IMR-90 (cell line): Measurements from ENCODE around the gene COL15A1. TPM values are rescaled to one million over a fixed set of nuclear protein-coding genes. Genes with fewer than 3 reads are reported as not detected.

Source experiments
- ATAC-seq: fragments of 200-7000 bp; cut with Tn5 transposase; 2 replicates; pipeline ENCODE4 v1.9.1; 2020; ENCODE audit warnings: low read depth, mild to moderate bottlenecking, moderate library complexity
- BruUV-seq: library from RNA; stranded (reverse); fragments of 400-500 nt; replicated peaks from 2 replicates; lab custom pipeline; 2021; lab: Mats Ljungman, UMichigan
- CTCF ChIA-PET: fragments of 300-600 bp; formaldehyde crosslinking; extraction: SDS; loops from one replicate; lab custom pipeline; 2021; ENCODE audit warnings: antibody characterized with exemption; lab: Yijun Ruan, JAX
- POLR2A ChIA-PET: fragments of 300-600 bp; sonication (Branson Sonifier 250); formaldehyde crosslinking; loops from one replicate; lab custom pipeline; 2022; ENCODE audit warnings: antibody characterized with exemption; ENCODE audit not compliant: unreplicated experiment; lab: Charles Lee
- DNase-seq: peaks from one replicate; pipeline ENCODE4 v3.0.0; 2013
- H2AFZ ChIP-seq: replicated peaks from 2 replicates; pipeline ENCODE3; 2013; ENCODE audit warnings: low read length, mild to moderate bottlenecking; ENCODE audit not compliant: poor library complexity
- H2AK5ac ChIP-seq: 2 replicates; pipeline ENCODE4 v1.6.1; 2013; ENCODE audit warnings: low read depth, low read length, inconsistent platforms
- H2AK9ac ChIP-seq: replicated peaks from 2 replicates; pipeline ENCODE3; 2013; ENCODE audit warnings: mild to moderate bottlenecking, low read depth, low read length, moderate library complexity; ENCODE audit not compliant: poor library complexity
- H2BK120ac ChIP-seq: 2 replicates; pipeline ENCODE4 v1.6.1; 2013; ENCODE audit warnings: low read depth, low read length, inconsistent platforms
- H2BK15ac ChIP-seq: 3 replicates; pipeline ENCODE4 v1.6.1; 2013; ENCODE audit warnings: low read depth, low read length, inconsistent platforms
- H2BK20ac ChIP-seq: 2 replicates; pipeline ENCODE4 v1.6.1; 2013; ENCODE audit warnings: low read depth, mild to moderate bottlenecking, inconsistent platforms, low read length, moderate library complexity
- H2BK5ac ChIP-seq: 2 replicates; pipeline ENCODE4 v1.6.1; 2013; ENCODE audit warnings: mild to moderate bottlenecking, low read depth, low read length, inconsistent platforms; ENCODE audit not compliant: poor library complexity, severe bottlenecking
- H3K14ac ChIP-seq: replicated peaks from 2 replicates; pipeline ENCODE4 v1.6.1; 2013; ENCODE audit warnings: low read depth, low read length, inconsistent platforms
- H3K18ac ChIP-seq: 2 replicates; pipeline ENCODE4 v1.6.1; 2013; ENCODE audit warnings: low read depth, low read length, control low read depth
- H3K23ac ChIP-seq: 2 replicates; pipeline ENCODE4 v1.6.1; 2013; ENCODE audit warnings: low read depth, low read length, inconsistent platforms
- H3K27ac ChIP-seq: 2 replicates; pipeline ENCODE4 v1.5.1; 2013; ENCODE audit warnings: mild to moderate bottlenecking, control low read depth, low read length; ENCODE audit not compliant: insufficient read depth
- H3K27me3 ChIP-seq: 2 replicates; pipeline ENCODE4 v1.6.1; 2013; ENCODE audit warnings: low read length; ENCODE audit not compliant: control insufficient read depth, insufficient read depth
- H3K36me3 ChIP-seq: 2 replicates; pipeline ENCODE4 v1.6.1; 2013; ENCODE audit warnings: low read length, mixed read lengths; ENCODE audit not compliant: control insufficient read depth, insufficient read depth
- H3K4ac ChIP-seq: 2 replicates; pipeline ENCODE4 v1.6.1; 2013; ENCODE audit warnings: low read depth, low read length, inconsistent platforms
- H3K4me1 ChIP-seq: 2 replicates; pipeline ENCODE4 v1.6.1; 2013; ENCODE audit warnings: low read length, mixed read lengths; ENCODE audit not compliant: control insufficient read depth, insufficient read depth
- H3K4me2 ChIP-seq: 2 replicates; pipeline ENCODE4 v1.6.1; 2013; ENCODE audit warnings: low read depth, mild to moderate bottlenecking, control low read depth, low read length, moderate library complexity
- H3K4me3 ChIP-seq: 2 replicates; pipeline ENCODE4 v1.5.1; 2013; ENCODE audit warnings: low read depth, mild to moderate bottlenecking, control low read depth, low read length, moderate library complexity; ENCODE audit not compliant: insufficient read depth
- H3K56ac ChIP-seq: 2 replicates; pipeline ENCODE4 v1.6.1; 2013; ENCODE audit warnings: low read length, inconsistent platforms; ENCODE audit not compliant: insufficient read depth; ENCODE audit errors: extremely low read depth
- H3K79me1 ChIP-seq, 2 experiments: 2 replicates each; pipeline ENCODE4 v1.6.1; 2013; ENCODE audit warnings: low read length in 2 of 2, inconsistent platforms in 1 of 2, low read depth in 1 of 2
- H3K9ac ChIP-seq: 2 replicates; pipeline ENCODE4 v1.6.1; 2013; ENCODE audit warnings: low read depth, low read length, control low read depth
- H3K9me1 ChIP-seq: 2 replicates; pipeline ENCODE4 v1.6.1; 2013; ENCODE audit warnings: low read length, inconsistent platforms; ENCODE audit not compliant: insufficient read depth
- H3K9me3 ChIP-seq: 2 replicates; pipeline ENCODE4 v1.6.1; 2013; ENCODE audit warnings: low read length; ENCODE audit not compliant: control insufficient read depth, insufficient read depth
- H4K20me1 ChIP-seq: 2 replicates; pipeline ENCODE4 v1.6.1; 2013; ENCODE audit warnings: low read length, inconsistent platforms; ENCODE audit not compliant: insufficient read depth
- H4K5ac ChIP-seq: 2 replicates; pipeline ENCODE4 v1.6.1; 2013; ENCODE audit warnings: mild to moderate bottlenecking, low read depth, low read length, control low read depth
- H4K8ac ChIP-seq, 2 experiments: 2 replicates each; pipeline ENCODE4 v1.6.1; 2013; ENCODE audit warnings: low read depth in 2 of 2, low read length in 2 of 2, control low read depth in 1 of 2, inconsistent platforms in 1 of 2
- H4K91ac ChIP-seq: 2 replicates; pipeline ENCODE4 v1.6.1; 2013; ENCODE audit warnings: low read depth, low read length, inconsistent platforms; ENCODE audit not compliant: insufficient read depth
- CEBPB ChIP-seq: IDR thresholded peaks from 2 replicates; pipeline ENCODE4 v1.6.1; 2012; ENCODE audit warnings: low read depth, low read length, improper control_type of control experiment
- WGBS, 2 experiments: methylation state at CpG; one replicate each; pipeline versions ENCODE4 v1.1.5 to v1.1.7; 2013; ENCODE audit warnings: missing lambda C conversion rate in 2 of 2; ENCODE audit not compliant: insufficient read length in 1 of 2; ENCODE audit errors: extremely low coverage in 2 of 2; 5-methylcytosine and 5-hydroxymethylcytosine counted together
- dilution Hi-C: fragments of 300-500 bp; cut with HindIII; formaldehyde crosslinking; loops from one replicate; pipeline ENCODE4 v1.14.3; 2018; ENCODE audit warnings: low sequenced_read_pairs; ENCODE audit not compliant: unreplicated experiment
- in situ Hi-C: fragments of 300-500 bp; cut with MboI; formaldehyde crosslinking; loops from 3 replicates; pipeline ENCODE4 v1.14.3; 2019; ENCODE audit warnings: low sequenced_read_pairs, inconsistent platforms, mixed read lengths
- intact Hi-C: fragments of 100-400 bp; cut with micrococcal nuclease; formaldehyde crosslinking; loops from 2 replicates; pipeline ENCODE4 v1.10.0; 2022
- polyA plus RNA-seq, 3 experiments: library from polyadenylated mRNA; depleted of rRNA; stranded (reverse); fragments of >200 nt; gene quantifications; 2 replicates each; pipeline ENCODE4 v1.2.3, GENCODE V29; 2012; ENCODE audit warnings: low replicate concordance in 1 of 3
- total RNA-seq: library from RNA; depleted of rRNA; stranded (reverse); fragments of >200 nt; gene quantifications from 2 replicates; pipeline ENCODE4 v1.2.3, GENCODE V29; 2012

The COL15A1 gene
- total and polyA plus RNA-seq, 2 of the 4 experiments (the other 2 are of a cell fraction), result 2.2 to 3.7 TPM

DNA sequence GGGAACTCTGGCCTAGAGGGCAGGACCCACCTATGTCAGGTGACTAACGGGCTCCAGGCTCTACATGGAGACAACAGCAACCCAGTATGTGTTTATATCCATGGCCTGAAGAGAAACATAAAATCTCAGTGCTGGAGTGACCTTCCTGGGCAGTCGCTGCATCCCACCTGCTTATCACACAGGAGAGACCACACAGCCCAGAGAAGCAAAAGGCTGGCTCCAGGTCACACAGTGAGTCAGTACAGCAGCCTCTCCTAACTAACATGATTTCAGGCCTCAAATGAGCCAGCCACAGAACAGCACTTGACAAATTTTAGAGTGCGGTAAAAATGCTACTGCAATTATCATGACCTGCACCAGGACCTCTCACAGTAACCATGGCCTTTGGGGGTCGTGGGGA is 107.2 kb downstream of the COL15A1 start:
- Histone ChIP-seq H4K20me1 (no peaks in the 10 kb centered on the region), H3K23ac (no peak overlapping the region), H3K14ac (no peak overlapping the region), H3K9me3 (no peaks in the 10 kb centered on the region), H3K4ac (no peak overlapping the region), H3K27me3 (no peaks in the 10 kb centered on the region), H3K4me2 (no peak overlapping the region), H4K91ac (peak overlapping the region; percentile 13; the same call in 1 of the 2 replicates), H2BK15ac (peak overlapping the region; percentile 23; the same call in 1 of the 3 replicates), H2AFZ (no peak overlapping the region), H3K4me3 (no peak overlapping the region), H3K4me1 (peaks cover 24% of the 10 kb centered on the region), H3K18ac (peak overlapping the region; percentile 18; the same call in 1 of the 2 replicates), H3K56ac (no peak overlapping the region), H2AK9ac (no peak overlapping the region), H3K27ac (no peak overlapping the region), H4K5ac (no peak overlapping the region), H3K36me3 (peaks cover 63% of the 10 kb centered on the region; the same call in 1 of the 2 replicates), H4K8ac (no peak overlapping the region), H3K9ac (no peak overlapping the region), H2BK120ac (no peak overlapping the region), H3K9me1 (peaks cover 30% of the 10 kb centered on the region; the same call in 1 of the 2 replicates), H2AK5ac (peak overlapping the region; percentile 52), H2BK20ac (no peak overlapping the region), H2BK5ac (no peak overlapping the region), H3K79me1 (no peaks in the 10 kb centered on the region)
- TF ChIP-seq CEBPB, result no peak
- no peak for DNase-seq
- intact Hi-C loops, result no loop called here
- dilution Hi-C loops, result no loop called here
- no peak for ATAC-seq
- BruUV-seq, result no TSS peak
- CTCF ChIA-PET, result interaction anchor here (1.1 kb wide), 1 partner anchor 42 kb away, joined by 5 read pairs; no protein-coding TSS in a partner anchor
- WGBS, 2 experiments, result no CpG with 5 or more reads among the region's 4 CpGs
- in situ Hi-C loops, result no loop called here
- POLR2A ChIA-PET, result no interaction called here
